Suprapubic skin (tissue), 4 donors: ENCODE results near the gene POLE. TPM values are rescaled to one million over a fixed set of nuclear protein-coding genes. Genes with fewer than 3 reads are reported as not detected.

Source experiments
- DNase-seq, 2 donors: peaks; one replicate each; pipeline ENCODE4 v3.0.0-alpha.2; 2019; ENCODE audit warnings: low spot score in 2 of 2
- H3K27ac ChIP-seq: fragments of 200-600 bp; sonication (generic); one replicate; pipeline ENCODE4 v1.5.1; 2019
- H3K27me3 ChIP-seq: fragments of 200-600 bp; sonication (generic); one replicate; pipeline ENCODE4 v1.5.1; 2019
- H3K36me3 ChIP-seq: fragments of 200-600 bp; sonication (generic); one replicate; pipeline ENCODE4 v1.5.1; 2019
- H3K4me1 ChIP-seq: fragments of 200-600 bp; sonication (generic); one replicate; pipeline ENCODE4 v1.5.1; 2019
- H3K4me3 ChIP-seq: fragments of 200-600 bp; sonication (generic); one replicate; pipeline ENCODE4 v1.5.1; 2019; ENCODE audit warnings: mild to moderate bottlenecking
- H3K9me3 ChIP-seq: fragments of 200-600 bp; sonication (generic); one replicate; pipeline ENCODE4 v1.5.1; 2019
- CTCF ChIP-seq, 2 donors: fragments of 200-600 bp in 1 of 2; fragments of 450-650 bp in 1 of 2; sonication (generic) in 1 of 2; IDR thresholded peaks; one replicate each; pipeline ENCODE4 v1.5.1; 2016 to 2019; ENCODE audit warnings: antibody characterized with exemption in 2 of 2, mild to moderate bottlenecking in 1 of 2, moderate library complexity in 1 of 2
- EP300 ChIP-seq: sonication (generic); formaldehyde crosslinking; IDR thresholded peaks from one replicate; pipeline ENCODE4 v1.6.1; 2017; ENCODE audit warnings: antibody characterized with exemption
- POLR2A ChIP-seq, 2 donors: fragments of 450-650 bp; IDR thresholded peaks; one replicate each; pipeline ENCODE4 v1.6.1; 2017; ENCODE audit warnings: antibody characterized with exemption in 2 of 2, mild to moderate bottlenecking in 2 of 2, moderate library complexity in 2 of 2
- POLR2AphosphoS5 ChIP-seq, 3 donors: sonication (generic); formaldehyde crosslinking; IDR thresholded peaks; one replicate each; pipeline ENCODE4 v1.6.1; 2017; ENCODE audit warnings: antibody characterized with exemption in 3 of 3
- WGBS: methylation state at CpG from one replicate; pipeline ENCODE4 v1.1.5; 2018; 5-methylcytosine and 5-hydroxymethylcytosine counted together
- total RNA-seq, 4 donors: library from RNA; depleted of rRNA; stranded (reverse); fragments of >200 nt; gene quantifications; one replicate each; pipeline ENCODE4 v1.1.0, GENCODE V29; 2016

Gene POLE
- total RNA-seq, 4 donors from 2014 or later, result 34.1 to 130 (median 43.3) TPM

- H3K9me3 ChIP-seq, result no peaks in the 10 kb centered on the region
- no peak overlapping the region for H3K4me3 ChIP-seq
- no peak for DNase-seq
- no peaks in the 10 kb centered on the region for H3K27me3 ChIP-seq
- no peak overlapping the region for H3K27ac ChIP-seq
- TF ChIP-seq EP300, result no peak
- no peak for TF ChIP-seq CTCF (IDR thresholded peaks at IDR 0.05)
- TF ChIP-seq POLR2AphosphoS5 (IDR thresholded peaks at IDR 0.05), result no peak
- TF ChIP-seq POLR2A (IDR thresholded peaks at IDR 0.05), result no peak
- 88% methylated on average over 4 of the region's 22 CpGs for WGBS
- H3K36me3 ChIP-seq, result peaks cover 78% of the 10 kb centered on the region
- H3K4me1 ChIP-seq, result peaks cover 7% of the 10 kb centered on the region
Observed at GRCh38 chr12:132577191-132577920, 109.8 kb downstream of the POLE start.

- no peaks in the 10 kb centered on the region for H3K27me3 ChIP-seq
- DNase-seq, result no peak
- 94% methylated on average over 7 of the region's 12 CpGs for WGBS
- H3K4me3 ChIP-seq, result no peak overlapping the region
- TF ChIP-seq POLR2A (IDR thresholded peaks at IDR 0.05) (no peak), CTCF (IDR thresholded peaks at IDR 0.05) (no peak), POLR2AphosphoS5 (IDR thresholded peaks at IDR 0.05) (no peak), EP300 (no peak)
- no peak overlapping the region for H3K27ac ChIP-seq
- peaks cover 79% of the 10 kb centered on the region for H3K36me3 ChIP-seq
- no peaks in the 10 kb centered on the region for H3K9me3 ChIP-seq
- H3K4me1 ChIP-seq, result peaks cover 7% of the 10 kb centered on the region
Observed at GRCh38 chr12:132576701-132577100, 110.4 kb downstream of the POLE start.

- no peaks in the 10 kb centered on the region for H3K9me3 ChIP-seq
- DNase-seq, result no peak
- peaks cover 7% of the 10 kb centered on the region for H3K4me1 ChIP-seq
- H3K27me3 ChIP-seq, result no peaks in the 10 kb centered on the region
- peaks cover 83% of the 10 kb centered on the region for H3K36me3 ChIP-seq
- TF ChIP-seq POLR2A (IDR thresholded peaks at IDR 0.05) (no peak), CTCF (IDR thresholded peaks at IDR 0.05) (no peak), EP300 (no peak), POLR2AphosphoS5 (IDR thresholded peaks at IDR 0.05) (no peak)
- no peak overlapping the region for H3K4me3 ChIP-seq
- H3K27ac ChIP-seq, result no peak overlapping the region
- WGBS, result 93% methylated on average over 8 of the region's 11 CpGs
Observed at GRCh38 chr12:132575661-132576060, 111.5 kb downstream of the POLE start.

GRCh38 chr12:132574271-132574996 is 112.7 kb downstream of the POLE start:
- 100% methylated on average over 7 of the region's 39 CpGs for WGBS
- Histone ChIP-seq H3K27ac (no peak overlapping the region), H3K4me1 (peaks cover 5% of the 10 kb centered on the region), H3K4me3 (no peak overlapping the region), H3K36me3 (peaks cover 87% of the 10 kb centered on the region), H3K27me3 (no peaks in the 10 kb centered on the region), H3K9me3 (no peaks in the 10 kb centered on the region)
- DNase-seq, result no peak
- TF ChIP-seq CTCF (IDR thresholded peaks at IDR 0.05), result no peak
- TF ChIP-seq EP300, result no peak
- no peak for TF ChIP-seq POLR2AphosphoS5 (IDR thresholded peaks at IDR 0.05)
- no peak for TF ChIP-seq POLR2A (IDR thresholded peaks at IDR 0.05)

Other genes starting within 250 kb of the POLE start
- gene FBRSL1, start 197.2 kb downstream of the POLE start, total RNA-seq, result 10 to 100 TPM; 26.0 to 33.7 (median 27.2) TPM
- not detected for gene LRCOL1, start 76.8 kb downstream of the POLE start, total RNA-seq
- not detected for gene P2RX2, start 68.6 kb downstream of the POLE start, total RNA-seq
- gene PXMP2, start 245 bp upstream of the POLE start, total RNA-seq, result 10 to 100 TPM in 3 of 4 donors, 1 to 10 TPM in 1; 10.0 to 30.0 (median 22.4) TPM
- 10 to 100 TPM; 31.4 to 43.1 (median 38.7) TPM for gene PGAM5, start 23.5 kb upstream of the POLE start, total RNA-seq
- gene ANKLE2, start 74.5 kb upstream of the POLE start, total RNA-seq, result 100 to 1,000 TPM in 2 of 4 donors, 10 to 100 TPM in 2; 74.7 to 222 (median 111) TPM
- 10 to 100 TPM; 75.8 to 98.4 (median 81.0) TPM for gene GOLGA3, start 141.5 kb upstream of the POLE start, total RNA-seq
- gene CHFR, start 200.3 kb upstream of the POLE start, total RNA-seq, result 10 to 100 TPM; 31.4 to 57.9 (median 40.3) TPM